HG02981 (cell line): ENCODE data around the gene TENM4.

Experiments used
- ATAC-seq: cut with Tn5 transposase; IDR thresholded peaks from one replicate; pipeline ENCODE4 v1.9.1; 2021; ENCODE audit warnings: mild to moderate bottlenecking, moderate library complexity; ENCODE audit not compliant: unreplicated experiment

TENM4 gene

DNA sequence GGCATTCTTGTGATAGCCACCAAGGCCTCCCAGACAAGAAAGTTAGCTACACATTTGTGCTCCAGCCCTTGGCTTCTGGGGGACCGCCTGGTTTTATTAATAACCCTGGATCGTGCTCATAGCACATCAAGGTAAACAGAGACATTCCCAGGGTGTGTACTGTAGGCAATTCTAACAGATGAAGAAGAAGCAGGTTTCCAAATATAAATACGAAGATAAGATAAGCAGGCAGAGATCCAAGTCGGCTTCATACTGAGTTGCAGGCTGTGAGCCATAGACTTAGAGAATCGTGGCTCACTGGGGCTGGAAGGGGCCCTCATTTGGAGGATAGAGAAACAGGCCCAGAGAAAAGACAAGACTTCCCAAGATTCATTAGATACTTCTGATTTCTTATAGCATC lies 131.4 kb downstream of the TENM4 start:
- no peak for ATAC-seq

DNA sequence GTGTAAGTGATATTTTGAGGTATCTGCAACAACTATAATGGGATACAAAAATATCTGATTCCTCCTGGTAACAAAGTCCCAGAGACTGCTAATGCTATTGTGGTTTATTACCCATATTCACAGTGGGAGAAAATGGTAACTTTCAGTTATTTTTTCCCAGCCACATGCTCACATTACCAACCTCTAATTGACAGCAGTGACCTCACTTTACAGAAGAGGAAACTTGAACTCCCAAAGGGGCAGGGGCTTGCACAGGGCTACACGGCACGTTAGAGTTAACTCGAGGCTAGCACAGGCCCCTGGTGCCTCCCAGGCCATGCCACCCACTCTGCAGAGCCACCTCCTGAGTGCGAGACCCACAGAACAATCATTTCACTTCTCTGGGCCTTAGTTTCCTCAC lies 132.4 kb downstream of the TENM4 start:
- no peak for ATAC-seq

DNA sequence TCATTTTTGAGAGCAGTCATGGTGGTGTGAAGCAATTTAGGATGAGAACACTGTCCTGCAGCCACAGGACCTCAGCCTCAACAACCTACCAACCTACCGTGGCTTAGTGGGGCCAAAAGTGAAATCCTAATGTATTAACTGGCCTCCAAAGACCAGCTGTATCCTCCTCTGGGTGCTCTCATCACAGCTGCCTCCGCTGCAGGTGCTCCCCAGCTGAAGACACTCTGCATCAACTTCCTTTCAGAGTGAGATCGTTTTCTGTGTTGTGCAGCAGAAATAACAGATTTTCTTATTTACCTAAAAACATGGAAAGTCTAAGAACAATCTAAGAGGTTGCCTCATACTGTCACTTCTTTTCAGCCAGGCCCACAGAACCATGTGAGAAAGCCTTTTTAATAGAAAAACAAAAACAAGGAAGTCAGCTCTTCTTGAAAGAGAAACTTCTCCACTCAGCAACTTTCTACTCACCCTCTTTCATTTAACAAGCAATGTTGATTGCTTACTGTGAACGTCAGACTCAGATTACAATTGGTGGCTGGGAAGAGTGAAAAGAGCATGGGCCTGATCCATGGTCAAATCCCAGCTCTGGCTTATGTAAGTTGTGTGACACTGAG lies 136.1 kb downstream of the TENM4 start:
- no peak for ATAC-seq

DNA sequence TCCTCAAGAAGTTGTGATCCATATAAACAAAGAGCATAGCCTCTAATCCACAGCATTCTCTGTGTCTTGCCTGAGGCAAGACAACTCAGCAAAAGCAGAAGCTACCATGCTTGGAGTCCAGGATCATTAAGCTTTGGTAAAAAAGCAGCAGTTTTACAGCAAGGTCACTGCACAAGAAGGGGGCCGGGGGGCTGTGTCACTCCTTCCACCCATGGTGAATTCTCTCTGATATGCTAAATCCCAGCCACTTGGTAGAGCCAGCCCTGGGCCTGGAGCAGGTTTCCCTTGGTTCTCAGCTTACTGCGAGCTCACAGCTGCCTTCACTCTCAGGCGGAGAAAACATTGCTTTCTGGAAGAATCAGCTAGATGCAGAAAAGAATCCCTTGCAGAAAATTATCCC lies 144.7 kb downstream of the TENM4 start:
- ATAC-seq = no peak

DNA sequence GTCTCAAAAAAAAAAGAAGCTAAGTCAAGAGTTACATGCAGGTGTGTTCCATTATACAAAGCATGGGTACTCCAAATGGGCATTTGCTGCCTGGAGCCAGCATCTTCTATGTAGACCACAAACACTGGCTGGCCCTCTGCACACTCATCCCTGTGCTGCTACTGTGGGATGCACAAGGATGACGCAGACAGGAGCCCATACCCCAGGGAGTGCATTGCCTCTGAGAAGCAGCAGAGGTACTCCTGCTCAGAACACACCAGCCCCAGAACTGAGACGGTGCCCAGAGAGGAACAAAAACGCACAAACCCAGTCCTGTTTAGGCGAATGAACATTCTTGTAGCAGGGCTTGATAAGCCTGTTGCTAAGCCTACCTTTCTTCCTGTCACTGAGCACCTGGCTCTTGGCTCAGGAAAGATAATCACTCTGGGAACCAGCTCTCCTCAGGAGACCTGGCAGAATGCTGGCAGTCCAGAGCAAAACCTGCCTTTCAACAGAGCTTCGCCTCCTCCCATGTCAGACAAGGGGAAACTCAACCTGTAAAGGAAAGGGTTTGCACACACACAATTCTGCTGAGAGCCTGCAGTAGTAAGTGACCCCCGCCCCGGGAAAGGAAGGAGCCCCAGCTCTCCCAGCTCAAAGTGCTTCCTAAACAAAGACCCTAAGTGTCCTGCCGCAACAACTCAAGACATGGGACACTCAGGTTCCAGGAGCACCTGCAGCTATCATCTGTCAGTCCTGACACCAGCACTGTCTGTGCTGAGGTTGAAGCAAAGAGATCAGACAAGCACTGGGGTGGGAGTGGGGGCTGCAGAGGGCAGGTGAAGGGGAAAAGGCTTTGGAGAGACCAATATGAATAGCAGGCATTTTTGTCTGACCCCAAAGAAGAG lies 145.7 kb downstream of the TENM4 start:
- no peak for ATAC-seq

DNA sequence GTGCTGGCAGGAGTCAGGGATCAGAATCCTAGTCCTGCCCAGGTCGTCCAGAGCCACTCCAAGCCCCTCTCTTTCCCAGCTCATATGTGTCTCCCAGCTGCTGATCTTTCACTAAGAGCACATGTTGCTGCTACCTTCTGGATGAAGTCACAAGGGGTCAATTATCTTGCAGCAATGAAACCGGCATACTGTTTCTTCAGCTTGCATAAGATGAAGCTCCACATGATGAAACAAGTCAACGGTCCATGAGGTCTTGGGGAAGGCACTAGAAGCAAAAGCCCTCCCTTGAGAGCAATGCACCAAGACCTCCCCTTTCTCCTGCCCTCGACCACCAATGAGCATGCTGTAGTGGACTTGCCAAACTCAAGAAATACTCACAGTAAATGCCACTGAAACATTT lies 148.9 kb downstream of the TENM4 start:
- ATAC-seq = no peak

DNA sequence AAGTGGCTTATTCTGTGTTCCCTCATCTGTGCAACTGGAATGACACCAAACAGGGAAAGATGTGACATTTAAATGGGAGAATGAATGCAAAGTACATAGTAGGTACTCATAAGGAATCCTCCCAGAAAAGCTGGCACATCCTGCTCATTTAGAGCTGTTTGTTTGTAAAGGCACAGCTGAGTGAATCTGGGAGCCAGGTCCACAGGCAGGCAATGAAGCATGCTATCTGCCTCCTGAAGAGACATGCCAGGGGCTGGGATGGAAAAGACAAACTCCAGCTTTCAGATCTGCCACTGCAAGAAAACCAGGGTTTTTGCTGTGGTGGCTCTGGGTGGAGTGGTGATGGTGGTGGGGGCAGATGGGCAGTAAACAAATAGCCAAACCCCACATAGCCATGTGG lies 150.1 kb downstream of the TENM4 start:
- no peak for ATAC-seq

DNA sequence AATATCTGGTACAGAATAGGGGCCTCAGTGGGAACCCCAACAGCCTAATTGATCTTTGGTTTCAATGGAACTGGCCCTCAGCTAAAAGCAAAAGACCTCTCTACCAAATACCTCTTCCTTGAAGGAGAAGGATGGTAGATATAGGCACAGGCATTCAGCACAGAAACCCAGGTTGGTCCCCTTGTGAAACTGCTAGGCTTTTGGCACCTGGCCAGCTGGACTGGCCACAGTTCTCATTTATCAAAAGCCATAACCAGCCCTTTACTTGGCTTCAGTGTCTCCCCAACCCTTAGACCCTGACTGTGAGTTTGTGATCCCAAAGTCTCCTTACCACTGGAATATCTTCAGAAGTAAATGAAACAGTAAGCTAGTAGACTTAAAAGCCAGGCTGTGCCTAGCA lies 152.9 kb downstream of the TENM4 start:
- no peak for ATAC-seq

DNA sequence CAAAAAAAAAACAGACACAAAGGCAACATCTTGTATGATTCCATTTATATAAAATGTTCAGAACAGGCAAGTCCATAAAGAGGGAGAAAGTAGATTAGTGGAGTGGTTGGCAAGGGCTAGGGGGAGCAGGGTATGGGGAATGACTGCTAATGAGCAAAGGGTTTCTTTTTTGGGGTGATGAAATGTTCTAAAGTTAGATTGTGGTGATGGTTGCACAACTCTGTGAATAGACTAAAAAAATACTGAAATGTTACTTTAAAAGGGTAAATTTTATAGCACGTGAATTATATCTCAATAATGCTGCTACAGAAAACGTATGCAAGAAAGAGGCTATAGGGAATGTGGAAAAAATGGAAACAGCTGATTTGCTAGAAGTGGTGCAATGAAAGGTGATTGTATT lies 155.1 kb downstream of the TENM4 start:
- no peak for ATAC-seq

DNA sequence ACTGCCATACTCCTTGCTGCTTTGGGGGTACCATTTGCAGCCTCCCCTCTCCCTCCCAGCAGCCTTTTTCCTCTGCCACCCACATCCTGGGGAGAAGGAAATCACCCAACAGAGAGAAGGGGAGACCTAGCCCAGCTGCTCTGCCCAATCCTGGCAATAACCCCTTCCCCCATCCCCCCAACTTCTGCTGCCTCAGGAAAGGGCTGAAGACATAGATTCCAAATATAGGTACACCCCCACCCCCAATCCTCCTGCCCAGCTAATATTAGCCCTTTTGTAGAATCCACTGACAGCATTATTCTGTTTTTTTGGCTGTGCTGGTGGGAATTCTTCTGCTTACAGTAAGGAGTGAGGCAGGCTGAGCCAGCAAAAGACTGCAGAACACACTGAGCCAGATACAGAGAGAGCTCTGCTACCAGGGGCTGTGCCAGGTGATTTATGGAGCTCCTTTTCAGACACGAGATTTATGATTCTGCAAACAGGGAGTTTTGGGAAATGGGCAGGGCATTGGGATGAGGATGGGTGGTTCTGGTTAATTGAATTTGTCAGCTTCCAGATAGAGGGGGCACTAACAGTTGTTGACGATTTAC lies 164.0 kb downstream of the TENM4 start:
- no peak for ATAC-seq

DNA sequence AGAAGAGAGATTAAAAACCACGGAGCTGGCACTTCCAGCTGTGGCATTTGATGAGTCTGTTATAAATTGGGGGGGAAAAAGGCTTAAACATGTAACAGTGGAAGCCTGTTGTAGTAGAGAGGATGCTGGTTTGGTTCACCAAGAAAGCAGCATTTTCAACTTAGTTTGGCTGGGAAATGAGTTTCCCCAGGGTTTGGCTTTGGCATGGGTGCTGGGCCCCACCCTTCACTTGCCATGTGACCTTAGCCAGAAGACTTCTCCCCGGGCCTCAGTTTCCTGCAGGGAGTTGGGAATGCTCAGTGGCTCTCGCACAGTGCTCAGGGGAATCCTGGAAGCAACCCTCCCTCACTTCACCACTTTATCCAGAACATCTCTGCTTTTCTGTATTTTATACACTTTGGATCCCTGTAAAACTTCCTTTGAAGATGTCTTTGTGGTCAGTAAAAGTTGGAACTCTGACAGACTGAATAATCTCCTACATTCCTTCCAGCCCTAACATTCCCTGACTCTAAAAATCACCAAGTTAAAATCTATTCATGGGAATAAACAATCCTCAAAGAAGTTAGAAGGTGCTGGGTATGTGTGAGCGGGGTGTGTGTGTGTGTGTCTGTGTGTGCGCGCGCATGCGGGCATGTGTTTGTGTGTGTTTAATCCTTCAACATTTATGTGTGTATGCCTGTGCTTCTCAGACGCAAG lies 166.0 kb downstream of the TENM4 start:
- ATAC-seq = no peak

DNA sequence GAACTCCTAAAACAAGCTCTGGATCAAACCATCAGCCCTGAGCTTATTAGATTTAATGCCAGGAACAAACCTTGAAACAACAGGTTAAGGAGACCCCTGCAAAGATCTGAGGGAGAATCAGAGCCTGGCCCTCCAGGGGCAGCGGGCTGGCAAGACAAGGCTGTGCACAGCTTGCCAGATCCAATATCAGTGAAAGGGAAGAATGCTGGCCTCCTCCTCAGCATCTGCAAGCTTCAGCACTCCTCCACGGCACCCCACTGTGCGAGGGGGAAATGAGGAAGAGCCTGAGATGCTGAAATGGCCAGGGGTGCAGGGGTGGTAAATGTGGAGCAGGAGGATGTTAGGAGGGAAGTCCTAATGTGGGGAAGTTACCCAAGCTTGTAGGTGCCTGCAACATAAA lies 167.0 kb downstream of the TENM4 start:
- ATAC-seq = no peak

DNA sequence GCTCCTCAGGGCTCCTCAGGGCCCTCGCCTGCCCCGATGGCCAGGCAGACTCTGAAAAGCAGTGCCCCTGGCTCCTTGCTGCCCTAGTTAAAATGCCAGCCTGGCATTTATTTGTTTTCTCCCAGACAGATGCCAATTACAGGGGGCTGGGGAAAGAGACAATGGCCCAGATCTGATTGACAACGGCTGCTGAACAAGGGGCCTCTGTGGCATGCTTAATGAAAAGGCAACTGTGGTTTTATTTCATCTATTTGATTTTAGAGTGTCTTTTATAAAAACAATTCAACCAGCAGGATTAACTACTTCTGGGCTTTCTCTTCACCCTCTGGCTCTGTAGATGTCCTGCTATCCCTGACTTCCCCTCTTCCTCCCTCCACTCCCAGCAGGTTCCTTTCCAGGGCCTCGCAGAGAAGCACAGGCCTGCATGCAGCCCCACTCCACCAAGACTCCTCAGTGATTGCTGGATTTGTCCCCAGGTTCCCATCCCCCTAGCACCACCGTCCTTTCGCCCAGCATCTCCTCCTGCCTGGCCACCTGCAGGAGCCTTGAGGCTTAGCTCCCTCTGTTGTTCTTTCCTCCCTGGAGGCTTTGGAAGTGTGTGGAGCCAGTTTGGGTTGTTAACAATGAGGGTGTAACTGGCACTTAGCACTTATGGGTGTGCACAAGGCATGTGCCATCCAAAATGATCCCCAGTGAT lies 171.1 kb downstream of the TENM4 start:
- no peak for ATAC-seq

DNA sequence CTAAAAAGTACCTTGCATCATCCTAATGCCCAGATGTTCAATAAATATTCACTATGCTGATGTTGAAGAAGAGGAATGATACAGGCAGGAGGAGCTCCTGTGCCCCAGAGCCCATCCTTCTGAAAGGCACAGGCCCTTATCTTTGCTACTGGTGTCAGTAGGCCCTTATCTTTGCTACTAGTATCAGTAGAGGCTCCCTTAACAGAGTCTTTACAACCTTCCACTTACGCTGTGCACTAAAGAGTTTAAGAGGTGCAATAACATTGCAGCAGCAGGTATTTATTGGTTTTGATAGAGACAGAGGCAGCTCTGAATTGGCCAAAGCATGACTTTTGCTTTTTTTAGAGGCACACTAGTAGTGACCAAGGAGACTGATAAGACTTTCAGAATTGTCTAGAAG lies 174.4 kb downstream of the TENM4 start:
- ATAC-seq = no peak

DNA sequence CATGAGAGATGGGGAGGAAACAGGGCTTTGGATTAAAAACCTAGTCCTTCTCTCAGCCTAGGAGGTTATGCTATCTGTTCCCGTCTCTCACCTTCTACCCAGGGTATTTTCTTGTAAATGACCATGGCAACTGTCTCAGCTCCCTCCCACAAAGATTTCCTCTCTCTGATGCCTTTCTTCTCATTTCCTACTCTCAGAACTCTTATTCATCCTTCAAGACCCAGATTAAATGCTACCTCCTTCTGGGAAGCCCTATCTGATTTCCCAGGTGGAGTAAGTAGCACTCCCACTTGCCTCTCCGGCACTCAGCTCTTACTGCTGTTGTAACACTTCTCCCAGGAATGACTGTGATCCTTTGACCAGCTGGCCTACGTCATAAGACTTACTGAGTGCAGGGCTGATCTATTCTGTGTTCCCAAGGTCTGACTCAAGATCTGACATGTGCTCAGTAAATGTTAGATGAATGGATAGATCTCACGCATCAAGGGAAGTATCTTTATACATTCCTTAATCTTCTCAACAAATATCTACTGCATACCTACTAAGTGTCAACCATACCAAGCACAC lies 175.0 kb downstream of the TENM4 start:
- no peak for ATAC-seq

DNA sequence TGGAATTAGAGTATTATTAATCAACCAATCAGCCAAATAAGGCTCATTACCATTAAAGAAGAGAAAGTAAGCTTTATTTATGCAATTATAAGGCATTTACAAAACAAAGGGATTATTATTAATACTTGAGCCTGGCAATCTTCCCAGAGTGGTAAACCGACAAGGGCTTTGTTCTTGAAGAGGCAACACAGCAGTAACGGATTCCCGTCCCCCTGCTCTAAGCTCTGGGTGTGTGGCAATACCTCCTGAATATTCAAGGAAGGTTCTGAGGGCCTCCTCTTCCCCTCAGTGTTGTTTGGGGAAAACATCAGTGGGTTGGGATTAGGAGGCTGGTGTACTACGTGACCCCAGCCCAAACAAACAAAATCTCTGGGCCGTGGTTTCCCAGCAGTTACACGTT lies 176.5 kb downstream of the TENM4 start:
- no peak for ATAC-seq

DNA sequence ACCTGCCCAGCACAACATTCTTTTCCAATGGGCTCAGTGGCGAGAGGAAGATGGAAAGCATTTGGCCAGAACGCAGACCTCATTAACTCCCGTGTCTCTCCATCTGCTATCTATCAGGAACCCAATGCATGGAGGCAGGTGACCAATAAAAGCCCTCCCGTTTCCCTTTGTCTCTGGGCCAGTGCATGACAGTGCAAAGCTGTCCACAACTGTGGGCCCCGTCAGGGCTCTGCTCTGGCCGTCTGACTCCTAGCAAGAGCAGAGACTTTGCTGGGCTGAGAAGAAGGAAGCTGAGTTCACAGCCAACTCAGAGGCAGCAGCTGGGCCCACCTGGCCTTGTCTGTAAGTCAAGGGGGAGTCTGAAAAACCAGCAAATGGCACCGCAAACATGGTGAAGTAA lies 177.8 kb downstream of the TENM4 start:
- no peak for ATAC-seq

DNA sequence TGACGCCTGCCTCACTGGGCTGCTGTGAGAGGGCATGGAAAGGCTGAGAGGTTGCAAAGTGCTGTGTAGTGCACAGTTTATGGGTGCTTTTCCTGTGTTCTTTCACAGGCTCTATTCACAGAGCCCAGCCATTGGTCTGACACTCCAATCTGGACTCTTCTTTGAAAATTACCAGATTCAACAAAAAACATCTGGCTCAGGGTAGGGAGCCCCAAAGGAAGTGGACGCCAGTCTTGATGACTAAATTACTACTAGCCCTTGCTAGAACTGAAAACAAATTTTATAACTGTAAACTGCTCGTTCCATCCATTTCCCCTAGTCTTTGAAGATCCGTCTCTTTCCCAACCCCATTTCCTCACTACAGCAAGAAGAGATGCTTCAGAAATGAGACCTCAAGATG lies 178.6 kb downstream of the TENM4 start:
- ATAC-seq = no peak

DNA sequence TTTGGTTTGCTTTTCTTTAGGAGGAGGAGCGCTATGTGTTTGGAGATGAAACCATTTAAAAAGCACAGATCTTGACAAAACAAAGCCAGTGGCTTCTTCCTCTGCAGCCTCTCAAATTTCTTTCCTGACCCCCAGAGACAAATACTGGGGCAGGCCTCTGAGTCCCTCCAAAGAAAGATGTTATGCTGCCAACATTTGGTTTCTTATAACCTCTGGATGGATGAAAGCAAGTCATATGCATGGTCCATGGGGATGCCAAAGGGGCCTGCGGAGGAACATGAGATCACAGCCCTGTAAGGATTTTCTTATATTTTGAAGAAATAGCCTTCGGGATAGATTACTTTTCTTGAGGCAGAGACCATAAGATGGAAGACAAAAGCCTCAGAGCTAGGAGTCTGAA lies 179.1 kb downstream of the TENM4 start:
- ATAC-seq = no peak

DNA sequence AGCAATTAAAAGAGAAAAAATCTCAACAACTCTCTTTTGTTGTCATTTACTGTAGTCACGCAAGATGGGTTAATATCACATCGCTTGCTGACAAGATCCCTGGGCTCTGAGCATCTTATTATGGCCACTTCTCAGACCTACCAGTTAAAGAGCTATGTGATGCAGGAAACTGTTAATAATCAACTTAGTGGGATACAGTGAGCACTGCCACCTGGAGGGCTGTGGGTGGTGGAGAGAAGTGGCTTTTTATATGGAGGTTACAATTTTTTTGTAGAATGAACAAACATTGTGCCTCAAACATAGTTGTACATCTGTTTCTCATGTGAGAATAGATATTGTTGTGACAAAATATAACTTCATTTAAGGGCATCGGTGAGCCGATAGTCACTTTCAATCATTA lies 181.0 kb downstream of the TENM4 start:
- ATAC-seq = no peak

DNA sequence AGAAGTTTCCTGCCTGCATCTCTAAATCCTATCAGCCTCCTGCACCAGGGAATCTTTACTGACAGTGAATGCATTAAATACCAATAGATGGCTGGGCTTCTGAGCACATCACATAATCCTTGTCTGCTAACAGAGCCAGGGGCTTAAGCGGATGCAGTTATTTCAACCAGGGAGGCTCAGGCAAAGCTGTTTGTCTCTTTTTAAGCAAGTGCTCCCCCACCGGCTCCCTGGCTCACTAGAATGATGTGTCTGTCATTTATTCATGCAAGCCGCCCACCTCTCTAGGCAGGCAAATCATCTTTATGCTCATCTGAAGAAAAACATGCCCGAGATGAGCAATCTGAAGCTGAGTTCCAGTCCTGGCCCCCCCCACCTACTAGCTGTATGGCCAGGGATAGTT lies 182.3 kb downstream of the TENM4 start:
- no peak for ATAC-seq
